H9 (cell line): ENCODE data around the gene CSAD. TPM values are rescaled to one million over a fixed set of nuclear protein-coding genes. Genes with fewer than 3 reads are reported as not detected.
A peak's percentile ranks its signal among the peaks of the same experiment; 100 is the strongest.

Experiments used
- DNase-seq: peaks from one replicate; pipeline ENCODE4 v3.0.0-alpha.2; 2017
- H2AFZ ChIP-seq: one replicate; pipeline ENCODE4 v1.6.1; 2013; ENCODE audit warnings: mild to moderate bottlenecking, low read length, control low read depth, moderate library complexity
- H2AK5ac ChIP-seq: 2 replicates; pipeline ENCODE4 v1.6.1; 2013; ENCODE audit warnings: low read length, control low read depth, mixed read lengths; ENCODE audit not compliant: insufficient read length
- H2BK120ac ChIP-seq: one replicate; pipeline ENCODE4 v1.6.1; 2013; ENCODE audit warnings: low read depth, mild to moderate bottlenecking, low read length, control low read depth, inconsistent platforms; ENCODE audit not compliant: poor library complexity, severe bottlenecking
- H2BK12ac ChIP-seq: 2 replicates; pipeline ENCODE4 v1.6.1; 2013; ENCODE audit warnings: low read length, control low read depth, mixed read lengths, low read depth; ENCODE audit not compliant: insufficient read length
- H2BK15ac ChIP-seq: 2 replicates; pipeline ENCODE4 v1.6.1; 2013; ENCODE audit warnings: low read depth, low read length, control low read depth
- H2BK20ac ChIP-seq: one replicate; pipeline ENCODE4 v1.6.1; 2013; ENCODE audit warnings: low read depth, mild to moderate bottlenecking, low read length, control low read depth, inconsistent platforms; ENCODE audit not compliant: poor library complexity, severe bottlenecking
- H2BK5ac ChIP-seq: 2 replicates; pipeline ENCODE4 v1.6.1; 2013; ENCODE audit warnings: low read length, control low read depth, mixed read lengths; ENCODE audit not compliant: insufficient read length
- H3K14ac ChIP-seq: 2 replicates; pipeline ENCODE4 v1.6.1; 2013; ENCODE audit warnings: low read length, control low read depth; ENCODE audit not compliant: insufficient read depth
- H3K18ac ChIP-seq: 2 replicates; pipeline ENCODE4 v1.6.1; 2013; ENCODE audit warnings: low read depth, mild to moderate bottlenecking, mixed read lengths, low read length, control low read depth; ENCODE audit not compliant: insufficient read length
- H3K23ac ChIP-seq: 2 replicates; pipeline ENCODE4 v1.6.1; 2013; ENCODE audit warnings: low read length, control low read depth, mixed read lengths, low read depth; ENCODE audit not compliant: insufficient read length
- H3K23me2 ChIP-seq: 2 replicates; pipeline ENCODE4 v1.6.1; 2013; ENCODE audit warnings: low read depth, mild to moderate bottlenecking, mixed read lengths, low read length, control low read depth; ENCODE audit not compliant: insufficient read length, poor library complexity, severe bottlenecking
- H3K27ac ChIP-seq: 2 replicates; pipeline ENCODE4 v1.5.1; 2013; ENCODE audit warnings: low read length, control low read depth, mixed read lengths, low read depth; ENCODE audit not compliant: insufficient read length
- H3K27me3 ChIP-seq: 2 replicates; pipeline ENCODE4 v1.6.1; 2013; ENCODE audit warnings: low read length, control low read depth, inconsistent platforms; ENCODE audit not compliant: insufficient read depth
- H3K4ac ChIP-seq: 2 replicates; pipeline ENCODE4 v1.6.1; 2013; ENCODE audit warnings: low read depth, mild to moderate bottlenecking, control low read depth, inconsistent platforms, low read length, moderate library complexity
- H3K4me1 ChIP-seq: 2 replicates; pipeline ENCODE4 v1.6.1; 2013; ENCODE audit warnings: low read length, control low read depth, inconsistent platforms; ENCODE audit not compliant: insufficient read depth
- H3K4me2 ChIP-seq: 2 replicates; pipeline ENCODE4 v1.6.1; 2013; ENCODE audit warnings: low read length, control low read depth, mixed read lengths; ENCODE audit not compliant: insufficient read length, insufficient read depth
- H3K56ac ChIP-seq: 2 replicates; pipeline ENCODE4 v1.6.1; 2013; ENCODE audit warnings: low read depth, mild to moderate bottlenecking, mixed read lengths, low read length, control low read depth; ENCODE audit not compliant: insufficient read length
- H3K79me1 ChIP-seq: 2 replicates; pipeline ENCODE4 v1.6.1; 2013; ENCODE audit warnings: low read depth, mild to moderate bottlenecking, moderate library complexity, low read length, control low read depth, inconsistent platforms; ENCODE audit not compliant: insufficient read depth, poor library complexity, severe bottlenecking
- H3K79me2 ChIP-seq: 2 replicates; pipeline ENCODE4 v1.6.1; 2013; ENCODE audit warnings: low read length, control low read depth, inconsistent platforms; ENCODE audit not compliant: insufficient read depth
- H3K9ac ChIP-seq: 2 replicates; pipeline ENCODE4 v1.6.1; 2013; ENCODE audit warnings: low read length, control low read depth, mixed read lengths; ENCODE audit not compliant: insufficient read length; ENCODE audit errors: extremely low read depth
- H3K9me3 ChIP-seq: one replicate; pipeline ENCODE4 v1.6.1; 2013; ENCODE audit warnings: low read depth, low read length, inconsistent platforms; ENCODE audit not compliant: control insufficient read depth
- H3T11ph ChIP-seq: one replicate; pipeline ENCODE4 v1.6.1; 2013; ENCODE audit warnings: mild to moderate bottlenecking, low read length, control low read depth, inconsistent platforms
- H4K20me1 ChIP-seq: one replicate; pipeline ENCODE4 v1.6.1; 2013; ENCODE audit not compliant: control insufficient read depth, insufficient read length, insufficient read depth
- H4K5ac ChIP-seq: 2 replicates; pipeline ENCODE4 v1.6.1; 2013; ENCODE audit warnings: low read depth, mild to moderate bottlenecking, mixed read lengths, low read length, control low read depth; ENCODE audit not compliant: insufficient read length
- H4K8ac ChIP-seq: replicated peaks from 2 replicates; pipeline ENCODE4 v1.6.1; 2013; ENCODE audit warnings: low read length, control low read depth, mixed read lengths, low read depth; ENCODE audit not compliant: insufficient read length
- H4K91ac ChIP-seq: 2 replicates; pipeline ENCODE4 v1.6.1; 2013; ENCODE audit warnings: low read depth, mild to moderate bottlenecking, moderate library complexity, mixed read lengths, low read length, control low read depth; ENCODE audit not compliant: insufficient read length
- H3K27ac Mint-ChIP-seq, 3 experiments: 2 replicates in 2 of 3; 3 replicates in 1 of 3; pipeline ENCODE4 v1.8.0; 2020 to 2021; ENCODE audit warnings: mixed read lengths in 3 of 3, mild to moderate bottlenecking in 1 of 3, moderate library complexity in 1 of 3
- H3K27me3 Mint-ChIP-seq: 2 replicates; pipeline ENCODE4 v1.8.0; 2021; ENCODE audit warnings: low read depth, mild to moderate bottlenecking, moderate library complexity, mixed read lengths
- H3K36me3 Mint-ChIP-seq, 3 experiments: 2 replicates in 2 of 3; 3 replicates in 1 of 3; pipeline ENCODE4 v1.8.0; 2020 to 2021; ENCODE audit warnings: low read depth in 3 of 3, mixed read lengths in 3 of 3; ENCODE audit not compliant: insufficient read depth in 1 of 3
- H3K4me1 Mint-ChIP-seq, 2 experiments: 2 replicates each; pipeline ENCODE4 v1.8.0; 2020; ENCODE audit warnings: mixed read lengths in 2 of 2
- H3K4me3 Mint-ChIP-seq, 2 experiments: 2 replicates in 1 of 2; 3 replicates in 1 of 2; pipeline ENCODE4 v1.8.0; 2020 to 2021; ENCODE audit warnings: mild to moderate bottlenecking in 2 of 2, mixed read lengths in 2 of 2, moderate library complexity in 1 of 2
- H3K9me3 Mint-ChIP-seq, 2 experiments: 2 replicates in 1 of 2; 3 replicates in 1 of 2; pipeline ENCODE4 v1.8.0; 2020; ENCODE audit warnings: mild to moderate bottlenecking in 2 of 2, mixed read lengths in 2 of 2, moderate library complexity in 1 of 2
- WGBS: extraction: QIAGEN DNeasy Blood & Tissue Kit; methylation state at CpG from one replicate; pipeline ENCODE4 v1.1.7; 2013; ENCODE audit warnings: missing lambda C conversion rate, low lambda C conversion rate, mixed read lengths; ENCODE audit not compliant: insufficient read length; ENCODE audit errors: extremely low coverage; 5-methylcytosine and 5-hydroxymethylcytosine counted together
- total RNA-seq: library from RNA; stranded (reverse); gene quantifications from 2 replicates; pipeline ENCODE4 v1.2.1, GENCODE V29; 2021
- TF ChIP-seq, protein P1 (sequence below): fragments of 200-600 bp; sonication (generic); conservative IDR thresholded peaks from 3 replicates; pipeline ENCODE4 v1.8.0; 2021; ENCODE audit warnings: antibody characterized with exemption, mild to moderate bottlenecking

Gene CSAD
- total RNA-seq, 1 experiment from 2014 or later: 7.4 TPM

DNA sequence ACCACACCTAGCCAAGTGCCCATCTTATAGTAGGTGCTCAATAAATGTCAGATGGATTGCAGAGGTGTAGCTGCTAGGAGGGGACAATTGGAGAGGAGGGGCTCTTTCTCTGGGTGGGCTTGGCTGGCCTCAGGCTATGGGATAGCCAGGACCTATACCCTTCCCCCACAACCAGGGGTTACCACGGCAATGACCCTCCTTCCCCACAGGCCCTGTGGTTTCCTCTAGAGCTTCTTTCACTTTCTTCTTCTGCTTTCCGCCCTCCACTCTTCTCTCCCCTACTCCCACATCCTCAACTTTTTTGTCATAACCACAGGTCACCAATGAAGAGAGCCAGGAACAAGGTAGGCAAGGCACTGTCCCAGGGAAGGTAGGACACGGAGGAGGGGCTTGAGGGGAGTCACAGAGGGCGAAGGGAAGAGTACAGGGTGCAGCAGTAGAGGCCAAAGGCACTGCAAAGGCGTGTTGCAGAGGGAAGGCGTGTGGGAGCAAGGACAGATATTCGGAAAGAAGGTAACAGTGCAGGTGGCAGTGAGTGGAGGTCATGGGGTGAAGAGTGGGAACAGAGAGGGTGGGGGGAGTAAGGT is 28.2 kb upstream of the CSAD start:
- no CpG with 5 or more reads among the region's 7 CpGs for WGBS

More for the DNA sequence above, 28.2 kb upstream of the CSAD start:
- Histone ChIP-seq H3K23me2 (no peaks in the 10 kb centered on the region), H3K4ac (no peak overlapping the region), H2BK20ac (no peak overlapping the region), H3K79me2 (no peaks in the 10 kb centered on the region), H4K8ac (no peak overlapping the region), H3K23ac (no peak overlapping the region), H2AFZ (no peak overlapping the region), H2BK15ac (no peak overlapping the region), H3K18ac (no peak overlapping the region), H3K4me1 (peaks cover 5% of the 10 kb centered on the region; the same call in 1 of the 2 replicates), H3K14ac (no peak overlapping the region), H3K9me3 (no peaks in the 10 kb centered on the region), H3K56ac (no peak overlapping the region), H3K27ac (no peak overlapping the region), H3K79me1 (no peaks in the 10 kb centered on the region), H4K20me1 (no peaks in the 10 kb centered on the region), H3K27me3 (no peaks in the 10 kb centered on the region), H2BK120ac (no peak overlapping the region), H3K4me2 (no peak overlapping the region), H3T11ph (no peak overlapping the region), H4K5ac (no peak overlapping the region), H4K91ac (no peak overlapping the region), H2BK5ac (no peak overlapping the region), H3K9ac (no peak overlapping the region), H2BK12ac (no peak overlapping the region), H2AK5ac (no peak overlapping the region)
- no peaks in the 10 kb centered on the region for H3K9me3 Mint-ChIP-seq
- H3K27me3 Mint-ChIP-seq: peaks cover 17% of the 10 kb centered on the region
- 0 out of 7 replicates have a peak overlapping the region, but pooled peaks of 1 of the 3 experiments have one; percentile 7 for H3K27ac Mint-ChIP-seq
- peaks cover 20 to 22% of the 10 kb centered on the region in 2 experiments for H3K4me1 Mint-ChIP-seq
- H3K4me3 Mint-ChIP-seq: no peak overlapping the region
- H3K36me3 Mint-ChIP-seq: peaks cover 20 to 43% (median 37%) of the 10 kb centered on the region in 3 experiments; a peak in 6 of 7 replicates
- DNase-seq: no peak
- TF ChIP-seq, protein P1, sequence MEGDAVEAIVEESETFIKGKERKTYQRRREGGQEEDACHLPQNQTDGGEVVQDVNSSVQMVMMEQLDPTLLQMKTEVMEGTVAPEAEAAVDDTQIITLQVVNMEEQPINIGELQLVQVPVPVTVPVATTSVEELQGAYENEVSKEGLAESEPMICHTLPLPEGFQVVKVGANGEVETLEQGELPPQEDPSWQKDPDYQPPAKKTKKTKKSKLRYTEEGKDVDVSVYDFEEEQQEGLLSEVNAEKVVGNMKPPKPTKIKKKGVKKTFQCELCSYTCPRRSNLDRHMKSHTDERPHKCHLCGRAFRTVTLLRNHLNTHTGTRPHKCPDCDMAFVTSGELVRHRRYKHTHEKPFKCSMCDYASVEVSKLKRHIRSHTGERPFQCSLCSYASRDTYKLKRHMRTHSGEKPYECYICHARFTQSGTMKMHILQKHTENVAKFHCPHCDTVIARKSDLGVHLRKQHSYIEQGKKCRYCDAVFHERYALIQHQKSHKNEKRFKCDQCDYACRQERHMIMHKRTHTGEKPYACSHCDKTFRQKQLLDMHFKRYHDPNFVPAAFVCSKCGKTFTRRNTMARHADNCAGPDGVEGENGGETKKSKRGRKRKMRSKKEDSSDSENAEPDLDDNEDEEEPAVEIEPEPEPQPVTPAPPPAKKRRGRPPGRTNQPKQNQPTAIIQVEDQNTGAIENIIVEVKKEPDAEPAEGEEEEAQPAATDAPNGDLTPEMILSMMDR: no peak
